Panc1 (cell line): Measurements from ENCODE around the gene ALDH1A1. TPM values are rescaled to one million over a fixed set of nuclear protein-coding genes. Genes with fewer than 3 reads are reported as not detected.

Experiments used
- ATAC-seq: fragments of 200-7000 bp; cut with Tn5 transposase; 2 replicates; pipeline ENCODE4 v1.9.1; 2020; ENCODE audit warnings: mild to moderate bottlenecking, moderate library complexity
- BruUV-seq: library from RNA; stranded (reverse); fragments of 400-500 nt; replicated peaks from 2 replicates; lab custom pipeline; 2021; lab: Mats Ljungman, UMichigan
- CTCF ChIA-PET: fragments of 300-600 bp; sonication (Branson Sonifier 250); formaldehyde crosslinking; loops from one replicate; lab custom pipeline; 2022; ENCODE audit warnings: antibody characterized with exemption; lab: Charles Lee
- POLR2A ChIA-PET: fragments of 300-600 bp; sonication (Branson Sonifier 250); formaldehyde crosslinking; loops from one replicate; lab custom pipeline; 2022; ENCODE audit warnings: antibody characterized with exemption; lab: Charles Lee
- DNase-seq: peaks from one replicate; pipeline ENCODE4 v3.0.0-alpha.2; 2010; ENCODE audit warnings: low read depth, low spot score
- H3K27ac ChIP-seq: 2 replicates; pipeline ENCODE4 v1.5.1; 2011; ENCODE audit warnings: mild to moderate bottlenecking, low read length, inconsistent platforms
- H3K27me3 ChIP-seq: fragments of 200-500 bp; sonication (Bioruptor generic); 2 replicates; pipeline ENCODE4 v1.6.0; 2014; ENCODE audit warnings: low read length, inconsistent platforms; ENCODE audit not compliant: control insufficient read depth, insufficient read depth
- H3K36me3 ChIP-seq: fragments of 200-500 bp; sonication (Bioruptor generic); 2 replicates; pipeline ENCODE4 v1.5.1; 2014; ENCODE audit warnings: inconsistent platforms, mild to moderate bottlenecking, low read length, moderate library complexity; ENCODE audit not compliant: control insufficient read depth, insufficient read depth
- H3K4me1 ChIP-seq: 2 replicates; pipeline ENCODE4 v1.5.1; 2011; ENCODE audit warnings: inconsistent platforms, mild to moderate bottlenecking, low read length, moderate library complexity; ENCODE audit not compliant: control insufficient read depth, insufficient read depth
- H3K4me3 ChIP-seq, 2 experiments: 2 replicates each; pipeline ENCODE4 v1.5.1; 2011 to 2012; ENCODE audit warnings: low read depth in 2 of 2, low read length in 2 of 2, mild to moderate bottlenecking in 2 of 2, inconsistent platforms in 1 of 2, moderate library complexity in 1 of 2
- H3K9me3 ChIP-seq: fragments of 200-500 bp; sonication (Bioruptor generic); 2 replicates; pipeline ENCODE4 v1.5.1; 2014; ENCODE audit warnings: low read depth, mild to moderate bottlenecking, inconsistent platforms, low read length, moderate library complexity; ENCODE audit not compliant: control insufficient read depth, insufficient read depth
- CTCF ChIP-seq: fragments of 450-650 bp; IDR thresholded peaks from 2 replicates; pipeline ENCODE4 v1.5.1; 2017; ENCODE audit warnings: mild to moderate bottlenecking
- POLR2AphosphoS5 ChIP-seq: IDR thresholded peaks from 2 replicates; pipeline ENCODE4 v1.6.1; 2012; ENCODE audit warnings: mild to moderate bottlenecking, low read depth, low read length, moderate library complexity
- REST ChIP-seq, 2 experiments: IDR thresholded peaks; 2 replicates each; pipeline ENCODE4 v1.6.1; 2011 to 2012; ENCODE audit warnings: low read depth in 2 of 2, control low read depth in 1 of 2, low read length in 1 of 2, mild to moderate bottlenecking in 1 of 2, moderate library complexity in 1 of 2; ENCODE audit not compliant: insufficient read depth in 1 of 2
- SIN3A ChIP-seq: IDR thresholded peaks from 2 replicates; pipeline ENCODE4 v1.6.1; 2012; ENCODE audit warnings: low read depth, mild to moderate bottlenecking, low read length, moderate library complexity, borderline replicate concordance; ENCODE audit not compliant: insufficient read depth
- TCF7L2 ChIP-seq: IDR thresholded peaks from 2 replicates; pipeline ENCODE4 v1.6.1; 2011; ENCODE audit warnings: mild to moderate bottlenecking, low read depth, low read length, inconsistent platforms
- in situ Hi-C: cut with HindIII; loops from 2 replicates; pipeline ENCODE4 v1.10.0; 2016; ENCODE audit warnings: low sequenced_read_pairs, low pct_unique_long_range_greater_than_20kb
- intact Hi-C: fragments of 100-400 bp; cut with micrococcal nuclease; formaldehyde crosslinking; loops from one replicate; pipeline ENCODE4 v1.10.0; 2022; ENCODE audit not compliant: unreplicated experiment
- total RNA-seq: library from RNA; stranded (reverse); gene quantifications from one replicate; pipeline ENCODE4 v1.2.1, GENCODE V29; 2021; ENCODE audit not compliant: unreplicated experiment

Gene ALDH1A1
- total RNA-seq, 1 experiment from 2014 or later, result 0.54 TPM

- ChIA-PET POLR2A (no interaction called here), CTCF (no interaction called here)
- no TSS peak for BruUV-seq
- no peak for TF ChIP-seq CTCF
- TF ChIP-seq SIN3A, result no peak
- TF ChIP-seq TCF7L2, result no peak
- no peak for TF ChIP-seq REST (IDR thresholded peaks at IDR 0.05; ENCODE audit: insufficient read depth in 1 of 2, low read depth in 2 of 2, low read length in 1 of 2)
- no peak for TF ChIP-seq POLR2AphosphoS5
- in situ Hi-C loops (no loop called here), intact Hi-C loops (no loop called here)
- no peaks in the 10 kb centered on the region; the same call in 1 of the 2 replicates for H3K27me3 ChIP-seq
- H3K36me3 ChIP-seq, result no peaks in the 10 kb centered on the region
- DNase-seq, result no peak
- H3K4me3 ChIP-seq, result no peak overlapping the region
- H3K27ac ChIP-seq, result no peak overlapping the region
- H3K4me1 ChIP-seq, result no peaks in the 10 kb centered on the region
- no peak for ATAC-seq
- H3K9me3 ChIP-seq, result no peaks in the 10 kb centered on the region
These were observed 50.6 kb downstream of the ALDH1A1 start for GRCh38 chr9:72902268-72902667.

GRCh38 chr9:72899734-72900477, 52.9 kb downstream of the ALDH1A1 start:
- H3K9me3 ChIP-seq, result no peaks in the 10 kb centered on the region
- DNase-seq, result no peak
- no peaks in the 10 kb centered on the region for H3K4me1 ChIP-seq
- no peak overlapping the region for H3K27ac ChIP-seq
- BruUV-seq, result no TSS peak
- POLR2A ChIA-PET, result no interaction called here
- no peaks in the 10 kb centered on the region; the same call in 1 of the 2 replicates for H3K27me3 ChIP-seq
- in situ Hi-C loops (no loop called here), intact Hi-C loops (no loop called here)
- TF ChIP-seq CTCF (no peak), TCF7L2 (no peak), SIN3A (no peak), REST (IDR thresholded peaks at IDR 0.05; ENCODE audit: insufficient read depth in 1 of 2, low read depth in 2 of 2, low read length in 1 of 2) (no peak), POLR2AphosphoS5 (no peak)
- no peak overlapping the region for H3K4me3 ChIP-seq
- ATAC-seq, result no peak
- H3K36me3 ChIP-seq, result no peaks in the 10 kb centered on the region
- CTCF ChIA-PET, result no interaction called here
